WTC11 (cell line): ENCODE data around the gene MED8. TPM values are rescaled to one million over a fixed set of nuclear protein-coding genes. Genes with fewer than 3 reads are reported as not detected.
A peak's percentile ranks its signal among the peaks of the same experiment; 100 is the strongest.

Experiments
- CREM ChIP-seq: sonication (generic); formaldehyde crosslinking; IDR thresholded peaks from 2 replicates; pipeline ENCODE4 v1.8.1; 2022; ENCODE audit warnings: mild to moderate bottlenecking, missing genetic modification reagents, moderate library complexity
- E2F5 ChIP-seq: sonication (generic); formaldehyde crosslinking; IDR thresholded peaks from 2 replicates; pipeline ENCODE4 v1.8.1; 2022; ENCODE audit warnings: mild to moderate bottlenecking, moderate library complexity, missing genetic modification reagents
- ELF4 ChIP-seq: sonication (generic); formaldehyde crosslinking; IDR thresholded peaks from 2 replicates; pipeline ENCODE4 v1.8.1; 2022; ENCODE audit warnings: low read depth, mild to moderate bottlenecking, moderate library complexity, missing genetic modification reagents
- FOXP1 ChIP-seq: sonication (generic); formaldehyde crosslinking; IDR thresholded peaks from 2 replicates; pipeline ENCODE4 v1.8.0; 2022; ENCODE audit warnings: missing genetic modification reagents, mild to moderate bottlenecking, moderate library complexity, borderline replicate concordance
- USF1 ChIP-seq: sonication (generic); formaldehyde crosslinking; IDR thresholded peaks from 2 replicates; pipeline ENCODE4 v1.8.0; 2022; ENCODE audit warnings: mild to moderate bottlenecking, missing genetic modification reagents
- ZMAT4 ChIP-seq: fragments of 250-450 bp; sonication (Bioruptor Pico); IDR thresholded peaks from 2 replicates; pipeline ENCODE4 v1.9.0; 2021; ENCODE audit warnings: mild to moderate bottlenecking
- ZNF219 ChIP-seq: sonication (generic); formaldehyde crosslinking; IDR thresholded peaks from 2 replicates; pipeline ENCODE4 v1.8.0; 2023; ENCODE audit warnings: missing genetic modification reagents, mild to moderate bottlenecking, borderline replicate concordance
- ZNF317 ChIP-seq: sonication (generic); formaldehyde crosslinking; IDR thresholded peaks from 2 replicates; pipeline ENCODE4 v1.8.1; 2023; ENCODE audit warnings: low read depth, mild to moderate bottlenecking, moderate library complexity, missing genetic modification reagents, borderline replicate concordance
- ZNF396 ChIP-seq: fragments of 250-450 bp; sonication (Bioruptor Pico); IDR thresholded peaks from 2 replicates; pipeline ENCODE4 v1.8.0; 2021; ENCODE audit warnings: mild to moderate bottlenecking, moderate library complexity, borderline replicate concordance
- ZNF416 ChIP-seq: fragments of 250-450 bp; sonication (Bioruptor Pico); IDR thresholded peaks from 2 replicates; pipeline ENCODE4 v1.9.0; 2021; ENCODE audit warnings: mild to moderate bottlenecking, inconsistent platforms
- total RNA-seq: library from RNA; stranded (reverse); gene quantifications from 3 replicates; pipeline ENCODE4 v1.2.3, GENCODE V29; 2021
- TF ChIP-seq, protein P1 (sequence below): sonication (generic); formaldehyde crosslinking; IDR thresholded peaks from 2 replicates; pipeline ENCODE4 v1.8.1; 2023; ENCODE audit warnings: mild to moderate bottlenecking, missing genetic modification reagents, borderline replicate concordance
- TF ChIP-seq, protein P2 (sequence below): sonication (generic); formaldehyde crosslinking; IDR thresholded peaks from 2 replicates; pipeline ENCODE4 v1.8.1; 2023; ENCODE audit warnings: mild to moderate bottlenecking, missing genetic modification reagents, moderate library complexity
- TF ChIP-seq, protein P3 (sequence below): sonication (generic); formaldehyde crosslinking; IDR thresholded peaks from 2 replicates; pipeline ENCODE4 v1.8.1; 2022; ENCODE audit warnings: missing genetic modification reagents, borderline replicate concordance
- TF ChIP-seq, protein P4 (sequence below): sonication (generic); formaldehyde crosslinking; IDR thresholded peaks from 2 replicates; pipeline ENCODE4 v1.8.0; 2022; ENCODE audit warnings: missing genetic modification reagents
- TF ChIP-seq, protein P5 (sequence below): sonication (generic); formaldehyde crosslinking; IDR thresholded peaks from 2 replicates; pipeline ENCODE4 v1.8.0; 2023; ENCODE audit warnings: mild to moderate bottlenecking, missing genetic modification reagents
- TF ChIP-seq, protein P6 (sequence below): sonication (generic); formaldehyde crosslinking; IDR thresholded peaks from 2 replicates; pipeline ENCODE4 v1.8.0; 2023; ENCODE audit warnings: missing genetic modification reagents, mild to moderate bottlenecking, borderline replicate concordance

The MED8 gene
- total RNA-seq, 1 experiment from 2014 or later, result 17.7 TPM

DNA sequence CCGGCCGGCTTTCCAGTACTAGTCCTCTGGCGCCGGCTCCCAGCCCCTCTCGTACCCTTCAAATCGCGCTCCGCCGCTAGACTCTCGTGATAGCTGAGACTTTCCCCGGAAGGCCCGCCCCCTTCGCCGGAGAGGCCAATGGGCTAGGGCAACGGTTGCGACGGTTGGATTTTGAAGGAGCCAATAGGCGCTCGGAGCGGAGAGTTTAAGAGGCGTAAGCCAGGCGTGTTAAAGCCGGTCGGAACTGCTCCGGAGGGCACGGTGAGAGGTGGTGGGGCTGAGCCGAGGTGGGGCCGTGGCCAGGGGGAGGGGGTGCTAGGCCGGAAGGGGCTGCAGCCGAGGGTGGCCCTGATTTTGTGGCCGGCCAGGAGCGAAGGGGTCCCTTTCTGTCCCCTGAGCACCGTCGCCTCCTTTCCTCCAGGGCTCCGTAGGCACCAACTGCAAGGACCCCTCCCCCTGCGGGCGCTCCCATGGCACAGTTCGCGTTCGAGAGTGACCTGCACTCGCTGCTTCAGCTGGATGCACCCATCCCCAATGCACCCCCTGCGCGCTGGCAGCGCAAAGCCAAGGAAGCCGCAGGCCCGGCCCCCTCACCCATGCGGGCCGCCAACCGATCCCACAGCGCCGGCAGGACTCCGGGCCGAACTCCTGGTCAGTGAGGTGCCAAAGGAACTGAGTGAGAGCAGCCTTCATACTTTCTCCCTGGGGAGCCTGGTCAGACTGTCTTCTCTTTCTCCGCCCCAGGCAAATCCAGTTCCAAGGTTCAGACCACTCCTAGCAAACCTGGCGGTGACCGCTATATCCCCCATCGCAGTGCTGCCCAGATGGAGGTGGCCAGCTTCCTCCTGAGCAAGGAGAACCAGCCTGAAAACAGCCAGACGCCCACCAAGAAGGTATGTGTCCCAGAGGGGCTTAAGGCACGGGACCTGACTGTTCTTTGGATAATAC is 30.6 kb downstream of the MED8 start, which contains the start of gene CDC20 (continued):
- TF ChIP-seq, protein P1, sequence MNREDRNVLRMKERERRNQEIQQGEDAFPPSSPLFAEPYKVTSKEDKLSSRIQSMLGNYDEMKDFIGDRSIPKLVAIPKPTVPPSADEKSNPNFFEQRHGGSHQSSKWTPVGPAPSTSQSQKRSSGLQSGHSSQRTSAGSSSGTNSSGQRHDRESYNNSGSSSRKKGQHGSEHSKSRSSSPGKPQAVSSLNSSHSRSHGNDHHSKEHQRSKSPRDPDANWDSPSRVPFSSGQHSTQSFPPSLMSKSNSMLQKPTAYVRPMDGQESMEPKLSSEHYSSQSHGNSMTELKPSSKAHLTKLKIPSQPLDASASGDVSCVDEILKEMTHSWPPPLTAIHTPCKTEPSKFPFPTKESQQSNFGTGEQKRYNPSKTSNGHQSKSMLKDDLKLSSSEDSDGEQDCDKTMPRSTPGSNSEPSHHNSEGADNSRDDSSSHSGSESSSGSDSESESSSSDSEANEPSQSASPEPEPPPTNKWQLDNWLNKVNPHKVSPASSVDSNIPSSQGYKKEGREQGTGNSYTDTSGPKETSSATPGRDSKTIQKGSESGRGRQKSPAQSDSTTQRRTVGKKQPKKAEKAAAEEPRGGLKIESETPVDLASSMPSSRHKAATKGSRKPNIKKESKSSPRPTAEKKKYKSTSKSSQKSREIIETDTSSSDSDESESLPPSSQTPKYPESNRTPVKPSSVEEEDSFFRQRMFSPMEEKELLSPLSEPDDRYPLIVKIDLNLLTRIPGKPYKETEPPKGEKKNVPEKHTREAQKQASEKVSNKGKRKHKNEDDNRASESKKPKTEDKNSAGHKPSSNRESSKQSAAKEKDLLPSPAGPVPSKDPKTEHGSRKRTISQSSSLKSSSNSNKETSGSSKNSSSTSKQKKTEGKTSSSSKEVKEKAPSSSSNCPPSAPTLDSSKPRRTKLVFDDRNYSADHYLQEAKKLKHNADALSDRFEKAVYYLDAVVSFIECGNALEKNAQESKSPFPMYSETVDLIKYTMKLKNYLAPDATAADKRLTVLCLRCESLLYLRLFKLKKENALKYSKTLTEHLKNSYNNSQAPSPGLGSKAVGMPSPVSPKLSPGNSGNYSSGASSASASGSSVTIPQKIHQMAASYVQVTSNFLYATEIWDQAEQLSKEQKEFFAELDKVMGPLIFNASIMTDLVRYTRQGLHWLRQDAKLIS (CRISPR knock-in tag), result peak; percentile 48; the same call in 1 of the 2 replicates
- no peak for TF ChIP-seq ZNF219 (CRISPR knock-in tag)
- no peak for TF ChIP-seq ZMAT4
- TF ChIP-seq, protein P2, sequence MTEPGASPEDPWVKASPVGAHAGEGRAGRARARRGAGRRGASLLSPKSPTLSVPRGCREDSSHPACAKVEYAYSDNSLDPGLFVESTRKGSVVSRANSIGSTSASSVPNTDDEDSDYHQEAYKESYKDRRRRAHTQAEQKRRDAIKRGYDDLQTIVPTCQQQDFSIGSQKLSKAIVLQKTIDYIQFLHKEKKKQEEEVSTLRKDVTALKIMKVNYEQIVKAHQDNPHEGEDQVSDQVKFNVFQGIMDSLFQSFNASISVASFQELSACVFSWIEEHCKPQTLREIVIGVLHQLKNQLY (CRISPR knock-in tag), result no peak
- TF ChIP-seq, protein P3, sequence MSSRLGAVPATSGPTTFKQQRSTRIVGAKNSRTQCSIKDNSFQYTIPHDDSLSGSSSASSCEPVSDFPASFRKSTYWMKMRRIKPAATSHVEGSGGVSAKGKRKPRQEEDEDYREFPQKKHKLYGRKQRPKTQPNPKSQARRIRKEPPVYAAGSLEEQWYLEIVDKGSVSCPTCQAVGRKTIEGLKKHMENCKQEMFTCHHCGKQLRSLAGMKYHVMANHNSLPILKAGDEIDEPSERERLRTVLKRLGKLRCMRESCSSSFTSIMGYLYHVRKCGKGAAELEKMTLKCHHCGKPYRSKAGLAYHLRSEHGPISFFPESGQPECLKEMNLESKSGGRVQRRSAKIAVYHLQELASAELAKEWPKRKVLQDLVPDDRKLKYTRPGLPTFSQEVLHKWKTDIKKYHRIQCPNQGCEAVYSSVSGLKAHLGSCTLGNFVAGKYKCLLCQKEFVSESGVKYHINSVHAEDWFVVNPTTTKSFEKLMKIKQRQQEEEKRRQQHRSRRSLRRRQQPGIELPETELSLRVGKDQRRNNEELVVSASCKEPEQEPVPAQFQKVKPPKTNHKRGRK (CRISPR knock-in tag), result no peak
- no peak for TF ChIP-seq FOXP1
- TF ChIP-seq ZNF317 (CRISPR knock-in tag), result no peak
- 0 out of 2 replicates have a peak, but pooled peaks have one; percentile 47 for TF ChIP-seq ZNF416 (CRISPR knock-in tag)
- 0 out of 2 replicates have a peak, but pooled peaks have one; percentile 41 for TF ChIP-seq CREM (CRISPR knock-in tag)
- TF ChIP-seq, protein P4, sequence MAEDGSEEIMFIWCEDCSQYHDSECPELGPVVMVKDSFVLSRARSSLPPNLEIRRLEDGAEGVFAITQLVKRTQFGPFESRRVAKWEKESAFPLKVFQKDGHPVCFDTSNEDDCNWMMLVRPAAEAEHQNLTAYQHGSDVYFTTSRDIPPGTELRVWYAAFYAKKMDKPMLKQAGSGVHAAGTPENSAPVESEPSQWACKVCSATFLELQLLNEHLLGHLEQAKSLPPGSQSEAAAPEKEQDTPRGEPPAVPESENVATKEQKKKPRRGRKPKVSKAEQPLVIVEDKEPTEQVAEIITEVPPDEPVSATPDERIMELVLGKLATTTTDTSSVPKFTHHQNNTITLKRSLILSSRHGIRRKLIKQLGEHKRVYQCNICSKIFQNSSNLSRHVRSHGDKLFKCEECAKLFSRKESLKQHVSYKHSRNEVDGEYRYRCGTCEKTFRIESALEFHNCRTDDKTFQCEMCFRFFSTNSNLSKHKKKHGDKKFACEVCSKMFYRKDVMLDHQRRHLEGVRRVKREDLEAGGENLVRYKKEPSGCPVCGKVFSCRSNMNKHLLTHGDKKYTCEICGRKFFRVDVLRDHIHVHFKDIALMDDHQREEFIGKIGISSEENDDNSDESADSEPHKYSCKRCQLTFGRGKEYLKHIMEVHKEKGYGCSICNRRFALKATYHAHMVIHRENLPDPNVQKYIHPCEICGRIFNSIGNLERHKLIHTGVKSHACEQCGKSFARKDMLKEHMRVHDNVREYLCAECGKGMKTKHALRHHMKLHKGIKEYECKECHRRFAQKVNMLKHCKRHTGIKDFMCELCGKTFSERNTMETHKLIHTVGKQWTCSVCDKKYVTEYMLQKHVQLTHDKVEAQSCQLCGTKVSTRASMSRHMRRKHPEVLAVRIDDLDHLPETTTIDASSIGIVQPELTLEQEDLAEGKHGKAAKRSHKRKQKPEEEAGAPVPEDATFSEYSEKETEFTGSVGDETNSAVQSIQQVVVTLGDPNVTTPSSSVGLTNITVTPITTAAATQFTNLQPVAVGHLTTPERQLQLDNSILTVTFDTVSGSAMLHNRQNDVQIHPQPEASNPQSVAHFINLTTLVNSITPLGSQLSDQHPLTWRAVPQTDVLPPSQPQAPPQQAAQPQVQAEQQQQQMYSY (CRISPR knock-in tag), result no peak
- TF ChIP-seq ZNF396, result no peak
- TF ChIP-seq, protein P5, sequence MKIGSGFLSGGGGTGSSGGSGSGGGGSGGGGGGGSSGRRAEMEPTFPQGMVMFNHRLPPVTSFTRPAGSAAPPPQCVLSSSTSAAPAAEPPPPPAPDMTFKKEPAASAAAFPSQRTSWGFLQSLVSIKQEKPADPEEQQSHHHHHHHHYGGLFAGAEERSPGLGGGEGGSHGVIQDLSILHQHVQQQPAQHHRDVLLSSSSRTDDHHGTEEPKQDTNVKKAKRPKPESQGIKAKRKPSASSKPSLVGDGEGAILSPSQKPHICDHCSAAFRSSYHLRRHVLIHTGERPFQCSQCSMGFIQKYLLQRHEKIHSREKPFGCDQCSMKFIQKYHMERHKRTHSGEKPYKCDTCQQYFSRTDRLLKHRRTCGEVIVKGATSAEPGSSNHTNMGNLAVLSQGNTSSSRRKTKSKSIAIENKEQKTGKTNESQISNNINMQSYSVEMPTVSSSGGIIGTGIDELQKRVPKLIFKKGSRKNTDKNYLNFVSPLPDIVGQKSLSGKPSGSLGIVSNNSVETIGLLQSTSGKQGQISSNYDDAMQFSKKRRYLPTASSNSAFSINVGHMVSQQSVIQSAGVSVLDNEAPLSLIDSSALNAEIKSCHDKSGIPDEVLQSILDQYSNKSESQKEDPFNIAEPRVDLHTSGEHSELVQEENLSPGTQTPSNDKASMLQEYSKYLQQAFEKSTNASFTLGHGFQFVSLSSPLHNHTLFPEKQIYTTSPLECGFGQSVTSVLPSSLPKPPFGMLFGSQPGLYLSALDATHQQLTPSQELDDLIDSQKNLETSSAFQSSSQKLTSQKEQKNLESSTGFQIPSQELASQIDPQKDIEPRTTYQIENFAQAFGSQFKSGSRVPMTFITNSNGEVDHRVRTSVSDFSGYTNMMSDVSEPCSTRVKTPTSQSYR (CRISPR knock-in tag), result peak; percentile 68; the same call in 1 of the 2 replicates
- TF ChIP-seq, protein P6, sequence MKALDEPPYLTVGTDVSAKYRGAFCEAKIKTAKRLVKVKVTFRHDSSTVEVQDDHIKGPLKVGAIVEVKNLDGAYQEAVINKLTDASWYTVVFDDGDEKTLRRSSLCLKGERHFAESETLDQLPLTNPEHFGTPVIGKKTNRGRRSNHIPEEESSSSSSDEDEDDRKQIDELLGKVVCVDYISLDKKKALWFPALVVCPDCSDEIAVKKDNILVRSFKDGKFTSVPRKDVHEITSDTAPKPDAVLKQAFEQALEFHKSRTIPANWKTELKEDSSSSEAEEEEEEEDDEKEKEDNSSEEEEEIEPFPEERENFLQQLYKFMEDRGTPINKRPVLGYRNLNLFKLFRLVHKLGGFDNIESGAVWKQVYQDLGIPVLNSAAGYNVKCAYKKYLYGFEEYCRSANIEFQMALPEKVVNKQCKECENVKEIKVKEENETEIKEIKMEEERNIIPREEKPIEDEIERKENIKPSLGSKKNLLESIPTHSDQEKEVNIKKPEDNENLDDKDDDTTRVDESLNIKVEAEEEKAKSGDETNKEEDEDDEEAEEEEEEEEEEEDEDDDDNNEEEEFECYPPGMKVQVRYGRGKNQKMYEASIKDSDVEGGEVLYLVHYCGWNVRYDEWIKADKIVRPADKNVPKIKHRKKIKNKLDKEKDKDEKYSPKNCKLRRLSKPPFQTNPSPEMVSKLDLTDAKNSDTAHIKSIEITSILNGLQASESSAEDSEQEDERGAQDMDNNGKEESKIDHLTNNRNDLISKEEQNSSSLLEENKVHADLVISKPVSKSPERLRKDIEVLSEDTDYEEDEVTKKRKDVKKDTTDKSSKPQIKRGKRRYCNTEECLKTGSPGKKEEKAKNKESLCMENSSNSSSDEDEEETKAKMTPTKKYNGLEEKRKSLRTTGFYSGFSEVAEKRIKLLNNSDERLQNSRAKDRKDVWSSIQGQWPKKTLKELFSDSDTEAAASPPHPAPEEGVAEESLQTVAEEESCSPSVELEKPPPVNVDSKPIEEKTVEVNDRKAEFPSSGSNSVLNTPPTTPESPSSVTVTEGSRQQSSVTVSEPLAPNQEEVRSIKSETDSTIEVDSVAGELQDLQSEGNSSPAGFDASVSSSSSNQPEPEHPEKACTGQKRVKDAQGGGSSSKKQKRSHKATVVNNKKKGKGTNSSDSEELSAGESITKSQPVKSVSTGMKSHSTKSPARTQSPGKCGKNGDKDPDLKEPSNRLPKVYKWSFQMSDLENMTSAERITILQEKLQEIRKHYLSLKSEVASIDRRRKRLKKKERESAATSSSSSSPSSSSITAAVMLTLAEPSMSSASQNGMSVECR (CRISPR knock-in tag), result no peak
- peak; percentile 48; the same call in 1 of the 2 replicates for TF ChIP-seq E2F5 (CRISPR knock-in tag)
- no peak for TF ChIP-seq USF1 (CRISPR knock-in tag)
- no peak for TF ChIP-seq ELF4 (CRISPR knock-in tag)
